KG1 (cell line): ENCODE data around the gene ANKRD65.
"Not testable (repeated sequence)": the region's sequence is repeated elsewhere in the genome, so short reads cannot be mapped to it uniquely, and the experiment has no call there.

Experiments
- DNase-seq: peaks from one replicate; lab custom pipeline; 2025; lab: John Stamatoyannopoulos, UW

ANKRD65 gene

DNA sequence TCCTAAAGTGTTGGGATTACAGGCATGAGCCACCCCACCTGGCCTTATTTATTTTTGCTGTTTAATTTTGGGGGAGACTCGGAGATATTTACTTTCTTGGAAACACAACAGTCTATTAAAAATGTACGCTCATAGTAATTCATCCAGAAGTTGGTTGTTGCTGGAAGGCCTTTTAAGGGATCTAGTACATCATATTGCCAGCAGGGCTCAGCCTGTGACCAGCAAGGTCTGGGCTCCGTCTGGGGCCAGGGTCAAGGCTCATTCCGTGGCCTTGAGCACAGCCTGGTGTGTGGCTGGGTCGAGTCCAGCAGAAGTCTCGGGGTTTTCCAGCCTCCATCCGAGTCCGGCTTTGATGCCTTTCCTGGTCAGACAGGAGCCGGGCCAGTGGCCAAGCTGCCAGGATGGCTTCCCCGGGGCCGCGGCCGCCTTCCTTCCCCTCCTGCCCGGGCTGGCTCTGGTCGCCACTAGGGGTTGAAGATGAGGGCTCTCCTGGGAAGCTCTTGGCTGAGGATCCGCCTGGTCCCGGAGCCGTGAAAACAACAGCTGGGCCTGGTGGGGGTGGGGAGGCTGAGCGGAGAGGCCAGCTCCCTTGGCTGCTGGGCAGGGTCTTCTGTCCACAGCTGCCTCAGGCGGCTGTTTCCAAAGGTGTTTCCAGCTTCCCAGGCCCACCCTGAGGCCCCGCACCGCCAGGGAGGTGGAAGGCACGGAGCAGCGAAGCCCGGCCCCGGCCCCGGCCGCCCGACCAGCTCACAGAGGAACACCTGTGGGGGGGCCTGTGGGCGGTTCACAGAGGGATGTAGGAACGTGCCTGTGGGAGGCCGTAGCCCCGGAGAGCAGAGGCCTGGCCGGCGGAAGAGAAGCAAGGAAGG lies 9.3 kb upstream of the ANKRD65 start:
- DNase-seq, result no peak

DNA sequence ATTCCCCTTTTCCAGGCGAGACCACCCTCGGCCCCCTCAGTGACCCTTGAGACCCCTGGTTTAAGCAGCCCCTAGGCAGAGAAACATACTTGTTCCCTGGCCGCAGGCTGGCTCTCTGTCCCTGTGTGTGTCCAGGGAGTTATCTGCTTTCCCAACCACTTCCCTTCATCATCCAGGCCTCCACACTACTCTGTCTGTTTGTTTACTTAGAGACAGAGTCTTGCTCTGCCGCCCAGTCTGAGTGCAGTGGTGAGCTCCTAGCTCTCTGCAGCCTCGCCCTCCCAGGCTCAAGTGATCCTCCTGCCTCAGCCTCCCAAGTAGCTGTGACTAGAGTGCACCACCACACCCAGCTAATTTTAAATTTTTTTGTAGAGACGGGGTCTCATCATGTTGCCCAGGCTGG lies 8.6 kb upstream of the ANKRD65 start:
- DNase-seq, result no peak

DNA sequence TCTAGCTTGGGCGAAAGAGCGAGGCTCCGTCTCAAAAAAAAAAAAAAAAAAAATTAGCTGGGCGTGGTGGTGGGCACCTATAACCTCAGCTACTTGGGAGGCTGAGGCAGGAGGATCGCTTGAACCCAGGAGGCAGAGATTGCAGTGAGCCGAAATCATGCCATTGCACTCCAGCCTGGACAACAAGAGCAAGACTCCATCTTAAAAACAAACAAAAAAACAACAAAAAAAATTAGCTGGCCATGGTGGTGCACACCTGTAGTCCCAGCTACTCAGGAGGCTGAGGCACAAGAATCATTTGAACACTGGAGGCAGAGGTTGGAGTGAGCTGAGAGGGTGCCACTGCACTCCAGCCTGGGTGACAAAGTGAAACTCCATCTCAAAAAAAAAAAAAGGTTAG lies 7.9 kb upstream of the ANKRD65 start:
- DNase-seq, result not testable (repeated sequence)

DNA sequence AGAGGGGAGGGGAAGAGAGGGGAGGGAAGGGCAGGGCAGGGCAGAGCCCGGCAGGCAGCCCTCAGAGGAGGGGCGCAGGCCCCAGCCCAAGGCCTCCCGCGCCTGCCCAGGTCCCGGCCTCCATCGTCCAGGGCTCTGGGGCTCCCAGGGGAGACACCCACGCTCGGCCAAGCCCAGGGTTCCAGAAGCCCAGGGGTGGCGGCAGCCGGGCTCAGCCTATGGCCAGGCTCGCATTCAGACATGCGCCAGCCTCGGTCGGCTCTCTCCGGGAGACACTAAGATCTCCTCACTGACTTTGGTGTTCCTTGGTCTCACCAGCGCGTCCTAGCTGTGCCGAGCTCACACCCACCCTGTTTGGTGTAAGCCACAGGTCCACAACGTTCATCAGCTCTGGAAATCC lies 7.1 kb upstream of the ANKRD65 start:
- no peak for DNase-seq

DNA sequence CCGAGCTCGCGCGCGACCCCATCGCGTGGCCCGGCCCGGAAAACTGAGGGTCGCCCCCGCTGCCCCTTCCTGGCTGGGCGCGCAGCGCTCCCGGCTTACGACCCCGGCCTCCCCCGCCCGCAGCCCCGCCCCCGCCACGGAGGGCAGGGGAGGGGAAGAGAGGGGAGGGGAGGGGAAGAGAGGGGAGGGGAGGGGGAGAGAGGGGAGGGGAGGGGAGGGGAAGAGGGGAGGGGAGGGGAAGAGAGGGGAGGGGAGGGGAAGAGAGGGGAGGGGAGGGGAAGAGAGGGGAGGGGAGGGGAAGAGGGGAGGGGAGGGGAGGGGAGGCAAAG lies 6.7 kb upstream of the ANKRD65 start:
- DNase-seq, result no peak

DNA sequence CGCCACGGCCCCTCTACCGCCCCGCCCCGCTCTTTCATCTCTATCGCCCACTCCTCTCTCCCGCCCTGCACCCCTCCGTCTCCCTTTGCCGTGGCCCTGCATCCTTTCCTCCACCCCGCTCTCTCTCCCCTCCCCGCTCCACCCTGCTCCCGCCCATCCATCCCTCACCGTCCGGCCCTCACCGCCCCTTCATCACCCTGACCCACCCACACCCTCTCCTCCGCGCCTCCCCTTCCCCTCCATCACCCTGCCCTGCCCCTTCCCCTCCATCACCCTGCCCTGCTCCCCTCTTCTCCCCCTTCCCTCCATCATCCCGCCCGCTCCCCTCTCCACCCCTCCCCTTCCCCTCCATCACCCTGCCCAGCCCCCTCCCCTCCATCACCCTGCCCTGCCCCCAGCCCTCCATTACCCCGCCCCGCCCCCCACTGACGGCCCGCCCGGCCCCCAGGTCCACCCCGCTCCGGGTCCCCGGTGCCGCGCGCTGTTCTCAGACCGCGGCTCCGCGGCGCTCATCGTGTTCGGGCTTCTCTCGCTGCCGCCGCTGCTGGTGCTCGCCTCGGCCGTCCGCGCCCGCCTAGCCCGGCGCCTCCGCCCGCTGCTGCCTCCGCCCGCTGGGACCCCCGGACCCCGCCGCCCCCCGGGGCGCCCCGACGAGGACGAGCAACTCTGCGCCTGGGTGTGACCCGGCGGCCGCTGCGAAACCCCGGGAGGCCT lies 6.2 kb upstream of the ANKRD65 start:
- DNase-seq, result no peak

DNA sequence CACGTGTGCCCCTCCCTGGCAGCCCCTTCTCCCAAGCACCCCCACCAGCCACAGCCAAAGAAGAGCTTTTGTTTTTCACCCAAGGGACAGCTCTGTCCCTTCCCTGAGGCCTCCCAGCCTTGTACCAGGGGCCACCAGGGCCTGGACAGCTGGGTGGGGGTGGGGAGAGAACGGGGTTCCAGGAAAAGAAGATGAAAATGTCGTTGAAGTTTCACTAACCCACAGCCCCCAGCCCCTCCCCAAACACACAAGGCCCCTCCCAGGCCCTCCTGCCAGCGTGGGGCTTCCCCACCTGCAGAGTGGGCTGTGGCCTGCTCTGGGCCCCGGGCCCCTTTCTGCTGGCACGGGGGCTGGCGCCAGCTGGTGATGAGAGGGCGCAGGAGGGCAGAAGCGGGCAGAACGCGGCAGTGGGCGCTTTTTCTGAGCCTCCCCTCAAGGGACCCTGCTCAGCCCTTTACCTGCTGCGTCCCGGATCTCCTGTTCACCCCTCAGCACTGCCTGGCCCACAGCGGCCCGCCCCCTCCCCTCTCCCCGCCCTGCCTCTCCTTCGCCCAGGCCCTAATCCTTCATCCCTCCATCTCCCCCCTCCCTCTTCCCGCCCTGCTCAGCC lies 5.5 kb upstream of the ANKRD65 start:
- no peak for DNase-seq

DNA sequence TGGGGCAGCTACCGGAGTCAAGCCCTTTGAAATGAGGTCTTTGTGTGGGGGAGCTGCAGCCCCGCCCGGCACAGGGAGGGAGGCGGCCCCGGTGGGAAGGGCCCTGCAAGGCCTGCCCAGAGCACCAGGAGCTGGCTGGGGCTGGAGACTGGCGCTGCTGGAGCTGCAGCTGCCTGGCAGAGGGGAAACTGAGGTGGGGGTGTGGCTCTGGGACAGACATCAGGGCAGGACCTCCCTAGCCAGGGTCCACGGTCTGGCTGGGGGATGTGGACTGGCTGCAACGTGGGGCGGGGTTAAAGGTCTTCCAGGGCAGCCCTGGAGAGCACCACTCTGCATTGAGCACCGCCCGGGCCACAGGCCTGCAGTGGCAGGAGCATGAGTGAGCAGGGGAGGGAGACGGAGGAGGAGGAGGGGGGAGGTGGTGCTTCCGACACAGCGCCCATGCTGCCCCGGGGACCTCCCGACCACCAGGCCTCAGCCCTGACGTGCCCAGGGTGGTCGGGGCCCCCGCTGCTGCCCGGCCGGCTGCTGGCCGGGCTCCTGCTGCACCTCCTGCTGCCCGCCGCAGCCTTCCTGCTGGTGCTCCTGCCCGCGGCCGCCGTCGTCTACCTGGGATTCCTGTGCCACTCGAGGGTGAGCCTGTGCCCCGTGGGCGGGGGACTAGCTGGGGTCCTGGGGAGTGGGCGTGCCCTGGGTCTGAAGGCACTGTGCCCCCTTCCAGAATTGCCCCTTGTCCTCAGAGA lies 4.8 kb upstream of the ANKRD65 start:
- DNase-seq, result no peak

DNA sequence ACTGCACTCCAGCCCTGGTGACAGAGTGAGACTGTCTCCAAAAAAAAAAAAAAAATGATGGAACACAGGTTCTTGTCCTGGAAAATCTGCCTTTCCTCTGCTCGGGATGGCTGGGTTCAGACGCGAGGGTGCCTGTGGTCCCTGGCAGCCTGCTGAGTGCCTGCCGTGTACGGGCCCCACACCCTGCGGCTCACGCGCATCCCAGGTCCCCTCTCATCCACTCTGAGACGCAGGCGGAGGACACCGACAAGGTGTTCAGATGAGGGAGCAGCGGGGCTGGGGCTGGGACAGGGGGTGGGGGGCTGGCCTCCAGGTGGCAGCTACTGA lies 4.3 kb upstream of the ANKRD65 start:
- DNase-seq, result no peak

DNA sequence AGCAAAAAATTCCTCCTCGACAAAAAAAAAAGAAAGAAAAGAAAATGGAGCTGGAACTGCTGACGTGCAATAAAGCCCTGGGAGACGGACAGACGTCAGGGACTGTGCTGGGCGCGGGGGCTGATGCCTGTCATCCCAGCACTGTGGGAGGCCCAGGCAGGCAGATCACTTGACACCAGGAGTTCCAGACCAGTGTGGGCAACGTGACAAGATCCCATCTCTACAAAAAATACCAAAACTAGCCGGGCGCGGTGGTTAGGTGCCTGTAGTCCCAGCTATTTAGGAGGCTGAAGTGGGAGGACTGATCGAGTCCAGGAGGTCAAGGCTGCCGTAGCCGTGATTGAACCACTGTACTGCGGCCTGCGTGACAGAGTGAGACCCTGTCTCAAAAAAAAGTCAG lies 3.6 kb upstream of the ANKRD65 start:
- no peak for DNase-seq

DNA sequence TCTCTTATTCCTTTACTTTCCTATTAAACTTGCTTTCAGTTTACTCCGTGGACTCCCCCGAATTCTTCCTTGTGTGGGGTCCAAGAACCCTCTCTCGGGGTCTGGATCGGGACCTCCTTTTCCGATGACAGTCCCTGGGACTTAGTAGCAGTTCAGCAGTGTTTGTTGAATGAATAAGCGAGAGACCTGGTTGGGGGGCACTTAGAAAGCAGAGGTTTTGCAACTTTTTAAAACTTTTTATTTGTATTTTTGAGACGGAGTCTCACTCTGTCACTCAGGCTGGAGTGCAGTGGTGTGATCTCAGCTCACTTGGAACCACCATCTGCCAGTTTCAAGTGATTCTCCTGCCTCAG lies 2.1 kb upstream of the ANKRD65 start:
- no peak for DNase-seq

DNA sequence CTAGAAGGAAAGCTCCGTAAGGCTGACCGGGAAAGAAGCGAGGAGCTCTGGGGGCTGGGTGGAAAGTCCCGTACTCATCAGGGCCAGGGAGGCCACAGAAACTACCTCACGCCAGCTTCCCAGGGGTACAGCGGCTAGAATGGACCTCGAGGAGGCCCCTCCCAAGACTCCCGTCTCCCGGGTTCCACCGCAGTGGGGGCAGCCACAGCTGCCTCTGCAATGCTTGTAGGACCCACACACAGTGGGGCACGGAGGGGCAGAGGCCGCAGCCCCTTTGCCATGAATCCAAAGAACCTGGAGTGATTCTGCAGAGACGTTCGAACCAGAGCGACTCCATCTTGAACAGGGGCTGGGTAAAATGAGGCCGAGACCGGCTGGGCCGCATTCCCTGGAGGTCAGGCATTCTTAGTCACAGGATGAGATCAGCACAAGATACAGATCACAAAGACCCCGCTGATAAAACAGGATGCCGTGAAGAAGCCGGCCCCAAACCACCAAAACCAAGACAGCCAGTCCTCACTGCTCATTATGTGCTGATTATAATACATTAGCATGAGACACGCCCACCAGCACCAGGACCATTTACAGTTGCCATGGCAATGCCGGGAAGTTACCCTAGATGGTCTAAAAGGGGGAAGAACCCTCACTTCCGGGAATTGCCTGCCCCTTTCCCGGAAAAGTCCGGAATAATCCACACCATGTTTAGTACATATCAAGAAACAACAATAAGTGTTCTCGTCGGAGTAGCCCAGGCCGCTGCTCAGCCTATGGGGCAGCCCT lies 1.6 kb upstream of the ANKRD65 start:
- no peak for DNase-seq

DNA sequence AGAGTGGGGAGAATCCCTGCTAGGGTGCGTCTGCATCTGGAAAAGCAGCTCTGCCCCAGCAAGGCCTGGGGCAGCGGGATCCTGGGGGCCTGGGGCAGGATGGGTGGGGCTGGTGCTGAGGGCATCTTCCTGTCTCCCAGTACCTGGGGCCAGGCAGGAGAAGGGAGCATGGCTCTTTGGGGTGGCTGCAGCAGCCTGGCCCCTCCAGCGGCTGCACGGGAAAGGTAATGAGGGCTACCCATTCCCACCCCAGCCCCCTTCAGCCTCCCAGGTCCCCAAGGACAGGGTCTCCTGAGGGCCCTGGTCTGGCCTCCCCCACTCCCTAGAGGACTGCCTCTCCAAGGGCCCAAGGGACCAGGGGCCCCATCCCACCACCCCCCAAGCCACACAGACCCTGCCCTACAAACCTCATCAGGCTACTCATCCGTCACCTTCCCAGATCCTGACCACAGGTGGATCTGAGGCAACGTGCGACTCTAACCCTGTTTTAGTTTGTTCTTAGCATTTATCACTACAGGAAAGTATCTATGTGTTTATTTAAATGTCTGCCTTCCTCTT lies 910 bp upstream of the ANKRD65 start:
- no peak for DNase-seq

DNA sequence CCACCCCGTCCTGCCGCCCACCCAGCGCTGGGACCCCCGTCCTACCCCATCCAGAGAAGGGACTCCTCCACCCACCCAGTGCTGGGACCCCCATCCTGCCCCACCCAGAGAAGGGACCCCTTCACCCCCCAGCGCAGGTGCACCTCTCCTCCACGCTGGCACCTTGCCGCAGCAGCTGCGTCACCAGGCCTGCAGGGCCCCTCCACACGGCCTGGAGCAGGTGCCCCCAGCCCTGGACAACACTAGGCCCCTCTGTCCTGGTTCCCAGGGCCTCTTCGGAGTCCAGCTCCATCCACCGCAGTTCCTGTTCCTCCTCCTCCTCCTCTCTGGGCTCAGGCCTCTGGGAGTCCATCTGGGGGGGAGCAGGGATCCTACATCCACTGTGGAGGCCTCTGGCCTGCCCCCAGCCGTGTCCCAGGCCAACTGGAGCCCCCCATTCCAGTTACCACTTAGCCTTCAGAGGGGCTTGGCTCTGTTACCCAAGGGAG lies 378 bp downstream of the ANKRD65 start:
- DNase-seq, result no peak

DNA sequence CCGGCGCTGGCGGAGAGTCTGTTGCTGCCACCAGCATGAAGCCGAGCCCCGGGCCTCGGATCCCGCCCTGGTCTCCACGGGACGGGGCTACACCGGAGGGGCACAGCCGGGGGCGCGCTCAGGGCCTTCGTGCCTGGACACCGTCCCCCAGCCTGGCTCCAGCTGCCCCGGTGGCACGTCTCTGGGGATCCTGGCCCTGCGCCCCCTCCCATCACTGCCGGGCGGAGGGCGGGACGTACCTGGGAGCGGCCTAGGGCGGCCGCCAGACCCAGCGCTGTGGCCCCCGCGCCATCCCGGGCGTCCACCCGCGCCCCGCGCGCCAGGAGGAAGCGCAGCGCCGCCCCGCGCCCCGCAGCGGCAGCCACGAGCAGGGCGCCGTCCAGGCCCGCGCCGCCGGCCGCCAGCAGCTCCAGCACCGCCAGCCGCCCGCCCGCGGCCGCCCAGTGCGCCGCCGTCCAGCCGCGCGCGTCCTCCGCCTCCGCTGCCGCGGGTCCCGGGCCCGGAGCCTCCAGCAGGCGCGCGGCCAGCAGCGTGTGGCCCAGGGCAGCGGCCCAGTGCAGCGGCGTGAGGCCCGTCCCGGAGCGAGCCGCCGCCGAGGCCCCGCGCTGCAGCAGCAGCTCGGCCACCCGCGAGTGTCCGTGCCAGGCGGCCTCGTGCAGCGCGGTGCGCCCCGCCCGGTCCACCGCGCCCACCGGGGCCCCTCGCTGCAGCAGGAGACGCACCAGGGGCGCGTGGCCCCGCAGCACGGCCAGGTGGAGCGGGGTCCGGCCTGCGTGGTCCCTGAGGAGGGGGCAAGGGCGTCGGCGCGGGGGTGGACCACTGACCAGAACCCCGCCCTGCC lies 1.0 kb downstream of the ANKRD65 start:
- no peak for DNase-seq

DNA sequence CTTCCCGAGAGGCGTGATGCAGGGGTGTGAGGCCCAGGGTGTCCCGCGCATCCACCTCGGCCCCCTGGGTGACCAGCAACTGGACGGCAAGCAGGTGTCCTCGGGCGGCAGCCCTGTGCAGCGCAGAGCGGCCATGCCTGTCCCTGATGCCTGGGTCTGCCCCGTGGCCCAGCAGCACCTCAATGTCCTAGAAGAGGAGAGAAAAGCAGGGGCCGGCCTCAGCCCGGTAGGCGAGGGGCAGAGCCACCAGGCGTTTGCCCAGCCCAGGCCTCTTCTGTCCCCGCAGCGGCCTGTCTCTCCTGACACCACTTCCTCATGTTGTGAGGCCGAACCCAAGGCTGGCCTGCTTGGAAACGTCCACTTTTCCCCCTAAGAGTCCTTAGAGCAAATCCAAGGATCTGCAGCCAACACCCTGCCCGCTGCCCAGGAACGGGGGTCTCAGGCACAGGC lies 1.7 kb downstream of the ANKRD65 start:
- DNase-seq, result no peak

DNA sequence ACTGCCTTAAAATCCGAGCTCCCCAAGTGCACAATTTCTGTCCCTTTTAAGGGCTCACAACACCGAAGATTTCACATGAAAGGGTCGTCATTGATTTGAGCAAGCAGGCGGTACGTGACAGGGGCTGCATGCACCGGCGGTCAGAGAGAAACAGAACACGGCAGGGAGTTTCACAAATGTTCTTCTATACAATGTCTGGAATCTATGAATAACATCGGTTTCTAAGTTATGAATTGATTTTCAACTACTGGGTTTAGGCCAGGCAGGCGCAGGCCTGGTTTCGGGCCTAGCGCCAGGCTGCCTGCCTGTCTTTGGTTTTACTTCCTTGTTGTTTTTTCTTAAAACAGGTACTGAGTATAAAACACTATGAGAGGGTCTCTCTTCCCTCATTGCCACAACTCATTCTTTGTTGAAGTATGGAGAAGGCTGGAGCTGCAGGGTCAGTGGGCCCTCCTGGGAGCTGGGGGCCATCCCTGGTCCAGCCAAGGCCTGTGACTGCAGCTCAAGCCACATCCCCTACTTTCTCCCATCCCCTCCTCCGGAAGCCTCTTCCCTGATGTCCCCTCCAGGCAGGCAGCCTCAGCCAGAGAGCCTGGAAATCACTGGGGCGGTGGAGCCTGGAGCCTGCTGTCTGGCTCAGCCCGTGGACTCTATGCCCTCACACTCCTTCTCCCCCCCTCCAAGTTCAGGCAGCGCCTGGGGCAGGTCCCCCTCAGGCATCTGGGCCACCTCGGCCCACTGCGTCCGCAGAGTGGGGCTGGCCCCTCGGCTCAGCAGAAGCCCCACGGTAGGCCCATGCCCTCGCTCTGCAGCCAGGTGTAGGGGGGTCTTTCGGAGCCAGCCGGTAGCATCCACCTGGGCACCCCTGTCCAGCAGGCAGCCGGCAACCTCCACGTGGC lies 2.4 kb downstream of the ANKRD65 start:
- no peak for DNase-seq

DNA sequence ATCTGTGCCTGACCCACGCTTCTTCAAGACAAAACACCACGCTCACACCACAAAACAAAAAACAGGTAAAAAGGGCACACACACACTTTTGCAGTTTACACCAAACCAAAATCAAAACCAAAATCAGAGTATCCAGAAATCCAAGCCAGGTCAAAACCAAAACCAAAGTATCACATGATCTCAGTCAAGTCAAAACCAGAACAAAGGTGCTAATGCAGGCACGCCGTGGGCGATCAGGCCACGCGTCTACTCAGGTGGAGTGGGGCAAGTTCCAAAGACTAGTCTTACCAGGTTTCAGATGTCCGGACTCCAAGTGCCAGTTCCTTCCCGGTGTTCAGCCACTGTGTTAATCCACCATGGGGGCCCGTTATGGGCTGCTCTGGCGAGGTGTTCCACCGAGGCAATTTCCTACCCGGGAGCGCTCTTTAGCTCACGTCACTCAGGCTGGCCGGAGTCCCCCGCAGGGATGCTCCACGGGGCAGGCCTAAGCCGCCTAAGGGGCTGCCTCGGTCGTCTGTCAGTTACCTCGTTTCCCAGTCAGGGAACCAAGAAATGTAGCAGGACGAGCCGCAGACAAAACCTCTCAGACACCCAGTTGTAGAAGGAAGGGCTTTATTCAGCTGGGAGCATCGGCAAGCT lies 3.1 kb downstream of the ANKRD65 start:
- DNase-seq, result not testable (repeated sequence)

DNA sequence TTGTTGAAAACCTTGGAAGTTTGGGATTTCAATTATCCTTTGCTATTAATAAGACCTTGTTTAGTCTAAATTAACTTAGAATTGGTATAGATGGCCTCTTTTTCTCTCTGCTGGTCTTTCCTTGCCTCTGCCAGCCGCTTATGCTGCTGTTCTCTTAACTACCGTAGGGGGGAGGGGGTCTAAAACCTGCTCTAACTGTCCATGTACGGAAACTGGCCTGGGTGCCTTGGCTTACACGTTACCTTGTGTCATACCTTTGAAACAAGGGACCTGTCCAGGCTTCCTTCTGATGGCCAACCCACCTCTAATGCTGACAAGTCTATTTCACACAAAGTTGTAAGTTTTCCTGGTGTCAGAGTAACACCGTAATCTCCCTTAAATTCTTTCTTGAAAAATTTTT lies 3.7 kb downstream of the ANKRD65 start:
- DNase-seq, result not testable (repeated sequence)
